22Rv1 (cell line): ENCODE measurements around the gene CALHM2.

Experiments
- H3K27ac ChIP-seq: fragments of 450-650 bp; 2 replicates; pipeline ENCODE4 v1.5.1; 2017
- ZFX ChIP-seq: fragments of 450-650 bp; IDR thresholded peaks from 2 replicates; pipeline ENCODE4 v1.6.1; 2017; ENCODE audit warnings: antibody characterized with exemption, borderline replicate concordance
- TF ChIP-seq, protein P1 (sequence below): fragments of 450-650 bp; IDR thresholded peaks from 2 replicates; pipeline ENCODE4 v1.5.1; 2017; ENCODE audit warnings: mild to moderate bottlenecking

The CALHM2 gene

GRCh38 chr10:103454026-103454425, 1.9 kb upstream of the CALHM2 start:
- no peak overlapping the region for H3K27ac ChIP-seq
- TF ChIP-seq, protein P1, sequence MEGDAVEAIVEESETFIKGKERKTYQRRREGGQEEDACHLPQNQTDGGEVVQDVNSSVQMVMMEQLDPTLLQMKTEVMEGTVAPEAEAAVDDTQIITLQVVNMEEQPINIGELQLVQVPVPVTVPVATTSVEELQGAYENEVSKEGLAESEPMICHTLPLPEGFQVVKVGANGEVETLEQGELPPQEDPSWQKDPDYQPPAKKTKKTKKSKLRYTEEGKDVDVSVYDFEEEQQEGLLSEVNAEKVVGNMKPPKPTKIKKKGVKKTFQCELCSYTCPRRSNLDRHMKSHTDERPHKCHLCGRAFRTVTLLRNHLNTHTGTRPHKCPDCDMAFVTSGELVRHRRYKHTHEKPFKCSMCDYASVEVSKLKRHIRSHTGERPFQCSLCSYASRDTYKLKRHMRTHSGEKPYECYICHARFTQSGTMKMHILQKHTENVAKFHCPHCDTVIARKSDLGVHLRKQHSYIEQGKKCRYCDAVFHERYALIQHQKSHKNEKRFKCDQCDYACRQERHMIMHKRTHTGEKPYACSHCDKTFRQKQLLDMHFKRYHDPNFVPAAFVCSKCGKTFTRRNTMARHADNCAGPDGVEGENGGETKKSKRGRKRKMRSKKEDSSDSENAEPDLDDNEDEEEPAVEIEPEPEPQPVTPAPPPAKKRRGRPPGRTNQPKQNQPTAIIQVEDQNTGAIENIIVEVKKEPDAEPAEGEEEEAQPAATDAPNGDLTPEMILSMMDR, result no peak
- no peak for TF ChIP-seq ZFX

GRCh38 chr10:103452506-103453230, 498 bp upstream of the CALHM2 start:
- TF ChIP-seq, protein P1, result no peak
- no peak for TF ChIP-seq ZFX
- H3K27ac ChIP-seq, result peak overlapping the region; percentile 91

DNA sequence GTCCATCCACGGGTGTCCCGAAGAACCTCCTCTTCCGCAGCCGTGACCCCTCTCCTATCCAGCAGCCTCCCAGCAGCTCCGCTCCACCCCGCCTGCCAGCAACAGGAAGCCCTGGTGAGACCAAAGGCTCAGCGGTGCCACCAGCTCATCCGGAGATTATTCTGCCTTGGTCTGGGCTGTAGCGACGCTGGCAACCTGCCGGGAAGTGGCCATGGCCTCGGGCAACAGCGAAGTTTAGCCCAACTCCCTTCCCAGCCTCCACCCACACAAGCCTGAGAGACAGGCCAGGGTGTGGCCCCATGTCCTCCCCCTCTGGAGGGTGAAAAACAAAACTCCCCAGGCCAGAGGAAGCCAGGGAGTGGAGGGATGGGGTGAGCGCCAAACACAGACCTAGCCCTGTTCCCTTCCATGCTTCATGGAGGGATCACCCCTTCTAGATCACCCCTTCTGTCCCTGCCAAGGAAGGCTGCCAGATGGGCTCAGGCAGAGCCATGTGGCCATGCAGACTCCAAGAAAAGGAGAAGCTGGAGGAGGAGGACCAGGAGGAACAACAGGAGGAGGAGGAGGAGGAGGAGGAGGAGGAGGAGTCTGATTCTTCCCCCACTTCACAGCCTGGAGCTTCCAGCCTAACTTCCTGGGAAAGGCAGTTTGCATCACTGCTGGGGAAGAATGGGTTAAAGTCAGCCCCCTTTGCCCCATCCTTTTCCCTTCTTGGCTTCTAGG, 918 bp downstream of the CALHM2 start:
- peak overlapping the region; percentile 91 for H3K27ac ChIP-seq
- TF ChIP-seq, protein P1, result no peak
- TF ChIP-seq ZFX, result no peak

DNA sequence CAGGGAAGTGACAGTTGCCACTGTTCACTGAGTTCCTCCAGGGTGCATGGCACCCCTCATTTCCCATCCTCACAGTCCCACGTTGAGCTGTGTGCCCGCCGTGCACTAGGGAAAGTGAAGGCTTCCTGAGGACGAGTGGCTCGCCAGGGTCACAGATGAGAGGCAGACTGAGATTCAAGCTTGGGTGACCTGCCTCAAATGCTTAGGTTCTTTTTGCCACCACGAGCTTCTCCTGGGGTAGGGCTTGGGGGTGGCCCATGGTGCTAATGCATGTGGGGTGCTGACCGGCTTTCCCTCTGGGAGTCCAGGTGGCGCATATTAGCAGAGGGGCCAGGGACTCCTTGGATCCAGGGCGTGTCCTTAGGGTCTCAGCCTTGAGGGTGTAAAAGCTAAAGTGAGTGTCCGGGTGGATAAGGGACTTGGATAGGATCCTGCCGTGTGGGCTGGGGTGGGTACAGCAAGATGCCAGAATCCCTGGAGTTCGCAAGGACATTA, 1.9 kb downstream of the CALHM2 start:
- peak overlapping the region; percentile 91 for H3K27ac ChIP-seq

DNA sequence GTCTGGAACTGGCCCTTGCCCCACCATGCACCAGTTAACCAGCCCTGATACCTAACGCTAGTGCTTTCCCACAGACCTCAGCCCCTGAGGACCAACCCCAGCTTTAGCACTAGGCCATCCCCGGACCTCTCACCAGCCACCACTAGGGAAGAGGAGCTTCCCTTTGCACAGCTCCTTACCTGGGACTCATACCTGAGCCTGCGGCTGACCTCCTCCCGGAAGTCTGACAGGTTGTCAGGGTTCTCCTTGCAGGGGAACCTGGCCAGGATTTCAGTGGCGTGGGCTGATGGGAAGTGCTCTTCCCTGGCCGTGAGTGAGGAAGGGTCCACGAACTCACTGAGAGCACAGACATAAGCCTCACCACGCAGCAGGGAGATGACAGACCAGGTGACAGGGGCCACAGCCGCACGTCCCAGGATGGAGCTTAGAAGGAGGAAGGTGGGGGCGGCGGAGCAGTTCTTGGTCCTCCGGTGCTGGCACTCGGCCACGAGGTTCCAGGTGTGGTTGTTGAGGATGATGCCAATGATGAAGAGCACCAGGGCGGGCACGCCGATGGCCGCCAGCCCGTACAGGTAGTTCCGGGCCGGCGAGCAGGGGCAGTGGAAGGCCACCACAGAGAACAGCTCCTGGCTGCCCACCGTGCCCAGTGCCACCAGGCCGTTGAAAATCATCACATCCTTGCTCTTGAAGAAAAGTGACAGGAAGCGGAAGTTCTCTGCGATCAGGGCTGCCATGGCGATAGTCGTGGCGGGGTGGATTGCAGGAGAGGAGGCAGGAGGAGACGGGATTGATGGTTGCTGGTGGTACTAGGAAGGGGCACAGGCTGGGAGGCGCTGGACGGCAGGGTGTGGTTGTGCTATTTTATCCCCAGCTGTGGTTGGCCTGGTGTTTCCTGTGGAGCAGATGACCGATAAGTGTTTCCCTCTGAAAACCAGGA, 2.7 kb downstream of the CALHM2 start:
- TF ChIP-seq ZFX, result no peak
- TF ChIP-seq, protein P1, result no peak
- no peak overlapping the region; the same call in 1 of the 2 replicates for H3K27ac ChIP-seq

More for the DNA sequence above, 1.9 kb downstream of the CALHM2 start:
- TF ChIP-seq, protein P1, result no peak
- TF ChIP-seq ZFX, result no peak

- TF ChIP-seq ZFX, result no peak
- TF ChIP-seq, protein P1, result no peak
- peak overlapping the region; percentile 17; the same call in 1 of the 2 replicates for H3K27ac ChIP-seq
Observed at GRCh38 chr10:103448746-103449145, 3.4 kb downstream of the CALHM2 start.
